Trophoblast cell (in vitro differentiated cells and primary cell): ENCODE data around the gene PPP2R3B.

ENCODE experiments used
- DNase-seq, 2 donors: peaks; one replicate each; pipeline ENCODE4 v3.0.0-alpha.2; 2016
- H2AFZ ChIP-seq: 2 replicates; pipeline ENCODE4 v1.6.1; 2013; ENCODE audit warnings: low read length, moderate library complexity, mild to moderate bottlenecking; ENCODE audit not compliant: insufficient read depth, poor library complexity
- H2AK5ac ChIP-seq: 2 replicates; pipeline ENCODE4 v1.6.1; 2013; ENCODE audit warnings: mild to moderate bottlenecking, low read length
- H2BK120ac ChIP-seq: 2 replicates; pipeline ENCODE4 v1.6.1; 2013; ENCODE audit warnings: low read length, mild to moderate bottlenecking, moderate library complexity; ENCODE audit not compliant: insufficient read depth, poor library complexity
- H2BK12ac ChIP-seq: 2 replicates; pipeline ENCODE4 v1.6.1; 2013; ENCODE audit warnings: mild to moderate bottlenecking, low read length, moderate library complexity
- H2BK5ac ChIP-seq: 2 replicates; pipeline ENCODE4 v1.6.1; 2013; ENCODE audit warnings: low read length, low read depth, moderate library complexity, mild to moderate bottlenecking; ENCODE audit not compliant: poor library complexity
- H3K14ac ChIP-seq: 2 replicates; pipeline ENCODE4 v1.6.1; 2013; ENCODE audit warnings: mild to moderate bottlenecking, low read length
- H3K18ac ChIP-seq: 2 replicates; pipeline ENCODE4 v1.6.1; 2013; ENCODE audit warnings: mild to moderate bottlenecking, low read length
- H3K23ac ChIP-seq: 2 replicates; pipeline ENCODE4 v1.6.1; 2013; ENCODE audit warnings: low read length
- H3K27ac ChIP-seq: 2 replicates; pipeline ENCODE4 v1.5.1; 2013; ENCODE audit warnings: low read depth, mild to moderate bottlenecking, inconsistent platforms, low read length, moderate library complexity
- H3K27me3 ChIP-seq: 2 replicates; pipeline ENCODE4 v1.6.1; 2013; ENCODE audit warnings: inconsistent platforms, mild to moderate bottlenecking, low read length, moderate library complexity; ENCODE audit not compliant: insufficient read depth
- H3K36me3 ChIP-seq, 2 experiments: 1 replicate in 1 of 2; 2 replicates in 1 of 2; pipeline ENCODE4 v1.6.1; 2013; ENCODE audit warnings: low read length in 2 of 2, mild to moderate bottlenecking in 2 of 2, moderate library complexity in 1 of 2; ENCODE audit not compliant: insufficient read depth in 2 of 2, control insufficient read depth in 1 of 2
- H3K4ac ChIP-seq: 2 replicates; pipeline ENCODE4 v1.6.1; 2013; ENCODE audit warnings: low read depth, mild to moderate bottlenecking, low read length, moderate library complexity
- H3K4me1 ChIP-seq, 2 experiments: 1 replicate in 1 of 2; 2 replicates in 1 of 2; pipeline ENCODE4 v1.6.1; 2013; ENCODE audit warnings: low read length in 2 of 2, mild to moderate bottlenecking in 2 of 2, moderate library complexity in 1 of 2; ENCODE audit not compliant: insufficient read depth in 2 of 2, control insufficient read depth in 1 of 2
- H3K4me2 ChIP-seq: 2 replicates; pipeline ENCODE4 v1.6.1; 2013; ENCODE audit warnings: inconsistent platforms, mild to moderate bottlenecking, low read length, moderate library complexity
- H3K4me3 ChIP-seq: 2 replicates; pipeline ENCODE4 v1.5.1; 2013; ENCODE audit warnings: mild to moderate bottlenecking, low read depth, low read length, inconsistent platforms
- H3K79me1 ChIP-seq: one replicate; pipeline ENCODE4 v1.6.1; 2013; ENCODE audit warnings: low read length
- H3K79me2 ChIP-seq: 2 replicates; pipeline ENCODE4 v1.6.1; 2013; ENCODE audit warnings: low read length, mild to moderate bottlenecking; ENCODE audit not compliant: control insufficient read depth, insufficient read depth, poor library complexity
- H3K9ac ChIP-seq: 2 replicates; pipeline ENCODE4 v1.6.1; 2013; ENCODE audit warnings: mild to moderate bottlenecking, low read length
- H3K9me3 ChIP-seq: 2 replicates; pipeline ENCODE4 v1.6.1; 2013; ENCODE audit warnings: low read depth, mild to moderate bottlenecking, control low read depth, inconsistent platforms, low read length; ENCODE audit not compliant: insufficient read depth
- H4K12ac ChIP-seq: 2 replicates; pipeline ENCODE4 v1.6.1; 2013; ENCODE audit warnings: low read depth, mild to moderate bottlenecking, low read length, moderate library complexity
- H4K8ac ChIP-seq: 2 replicates; pipeline ENCODE4 v1.6.1; 2013; ENCODE audit warnings: low read depth, mild to moderate bottlenecking, low read length, moderate library complexity
- H4K91ac ChIP-seq: one replicate; pipeline ENCODE4 v1.6.1; 2013; ENCODE audit warnings: low read depth, mild to moderate bottlenecking, low read length, moderate library complexity
- WGBS: extraction: QIAGEN DNeasy Blood & Tissue Kit; methylation state at CpG from one replicate; pipeline ENCODE4 v1.1.7; 2013; ENCODE audit warnings: missing lambda C conversion rate; ENCODE audit not compliant: insufficient read length, insufficient coverage; ENCODE audit errors: extremely low coverage; 5-methylcytosine and 5-hydroxymethylcytosine counted together

Gene PPP2R3B

DNA sequence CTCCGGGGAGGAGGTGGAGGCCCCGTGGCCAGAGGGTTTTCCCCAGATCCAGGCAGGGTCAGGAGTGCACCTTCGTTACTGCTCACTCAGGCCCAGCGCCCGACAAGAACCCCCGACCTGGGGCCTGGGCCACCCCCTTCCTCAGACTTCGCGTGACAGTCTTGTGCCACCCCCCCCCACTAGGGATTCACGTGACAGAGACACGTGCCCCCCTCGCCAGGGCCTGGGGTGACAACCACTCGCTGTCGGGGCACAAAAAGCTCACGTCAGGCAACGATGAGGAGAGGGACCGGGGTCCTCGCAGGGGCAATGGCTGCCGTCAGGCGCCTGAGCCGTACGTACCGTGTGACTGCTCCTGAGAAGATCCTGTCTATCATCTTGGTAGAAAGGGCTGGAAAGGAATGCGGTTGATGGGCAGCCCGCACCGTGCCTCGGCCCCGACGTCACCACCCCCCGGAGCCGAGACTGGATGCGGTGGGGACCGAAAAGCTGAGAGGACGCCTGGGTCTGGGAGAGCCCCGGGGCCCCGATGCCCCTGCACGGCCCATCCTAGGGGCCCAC lies 45.1 kb downstream of the PPP2R3B start:
- H3K36me3 ChIP-seq = peaks cover 42 to 57% of the 10 kb centered on the region in 2 experiments
- peaks cover 22% of the 10 kb centered on the region for H3K9me3 ChIP-seq
- H3K9ac ChIP-seq = no peak overlapping the region
- no peak overlapping the region for H4K12ac ChIP-seq
- no peaks in the 10 kb centered on the region for H3K27me3 ChIP-seq
- no peak overlapping the region for H3K4ac ChIP-seq
- WGBS = no CpG with 5 or more reads among the region's 36 CpGs
- no peak for DNase-seq
- no peak overlapping the region for H3K18ac ChIP-seq
- no peak overlapping the region for H3K4me3 ChIP-seq
- no peak overlapping the region for H3K23ac ChIP-seq
- H2BK120ac ChIP-seq = no peak overlapping the region
- H2AK5ac ChIP-seq = no peak overlapping the region
- H2BK5ac ChIP-seq = no peak overlapping the region
- H4K91ac ChIP-seq = no peak overlapping the region
- H2AFZ ChIP-seq = no peak overlapping the region
- H3K14ac ChIP-seq = no peak overlapping the region
- H3K79me1 ChIP-seq = no peaks in the 10 kb centered on the region
- no peaks in the 10 kb centered on the region for H3K4me1 ChIP-seq
- H3K4me2 ChIP-seq = no peak overlapping the region
- H3K27ac ChIP-seq = no peak overlapping the region
- no peak overlapping the region for H2BK12ac ChIP-seq
- no peaks in the 10 kb centered on the region for H3K79me2 ChIP-seq
- no peak overlapping the region for H4K8ac ChIP-seq

- H2BK12ac ChIP-seq = no peak overlapping the region
- no CpG with 5 or more reads among the region's 52 CpGs for WGBS
- H3K36me3 ChIP-seq = peaks cover 47 to 56% of the 10 kb centered on the region in 2 experiments
- H3K27me3 ChIP-seq = no peaks in the 10 kb centered on the region
- DNase-seq = no peak
- H3K79me1 ChIP-seq = no peaks in the 10 kb centered on the region
- H3K27ac ChIP-seq = no peak overlapping the region
- peak overlapping the region; percentile 18 for H3K4me3 ChIP-seq
- H3K4ac ChIP-seq = no peak overlapping the region
- no peak overlapping the region for H4K91ac ChIP-seq
- H3K79me2 ChIP-seq = no peaks in the 10 kb centered on the region
- H3K14ac ChIP-seq = no peak overlapping the region
- no peak overlapping the region for H4K8ac ChIP-seq
- no peak overlapping the region for H3K4me2 ChIP-seq
- H4K12ac ChIP-seq = no peak overlapping the region
- H3K4me1 ChIP-seq = no peaks in the 10 kb centered on the region
- no peak overlapping the region for H2AFZ ChIP-seq
- no peak overlapping the region for H2BK5ac ChIP-seq
- H2BK120ac ChIP-seq = no peak overlapping the region
- no peak overlapping the region for H2AK5ac ChIP-seq
- no peak overlapping the region for H3K18ac ChIP-seq
- H3K9ac ChIP-seq = no peak overlapping the region
- no peak overlapping the region for H3K23ac ChIP-seq
- H3K9me3 ChIP-seq = peaks cover 25% of the 10 kb centered on the region
Observed at GRCh38 chrX:340641-341423, 45.9 kb downstream of the PPP2R3B start.

DNA sequence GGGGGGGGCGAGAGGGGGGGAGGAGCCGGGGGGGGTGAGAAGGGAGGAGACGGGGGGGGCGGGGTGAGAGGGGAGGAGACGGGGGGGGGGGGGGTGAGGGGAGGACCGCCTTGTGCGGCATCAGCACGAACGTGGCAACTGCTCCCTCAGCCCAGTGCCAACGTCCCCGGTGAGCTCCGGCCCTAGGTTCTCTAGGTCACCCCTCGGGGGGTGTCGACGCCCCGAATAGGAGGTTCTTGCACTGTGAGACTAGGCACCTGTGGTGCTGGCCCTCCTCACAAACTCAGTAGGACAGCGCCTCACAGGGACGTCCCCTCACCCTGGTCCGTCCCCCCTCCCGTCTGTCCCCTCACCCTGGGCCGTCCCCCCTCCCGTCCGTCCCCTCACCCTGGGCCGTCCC lies 46.6 kb downstream of the PPP2R3B start:
- no CpG with 5 or more reads among the region's 24 CpGs for WGBS
- Histone ChIP-seq H4K8ac (no peak overlapping the region), H4K12ac (no peak overlapping the region), H3K4me1 (no peaks in the 10 kb centered on the region), H3K9me3 (peaks cover 26% of the 10 kb centered on the region), H4K91ac (no peak overlapping the region), H2BK5ac (no peak overlapping the region), H2AK5ac (no peak overlapping the region), H2BK12ac (no peak overlapping the region), H3K27ac (no peak overlapping the region), H2BK120ac (no peak overlapping the region), H3K18ac (no peak overlapping the region), H3K4me2 (no peak overlapping the region), H3K27me3 (no peaks in the 10 kb centered on the region), H3K4ac (no peak overlapping the region), H3K14ac (no peak overlapping the region), H2AFZ (no peak overlapping the region), H3K23ac (no peak overlapping the region), H3K9ac (no peak overlapping the region), H3K4me3 (no peak overlapping the region), H3K79me1 (no peaks in the 10 kb centered on the region), H3K79me2 (no peaks in the 10 kb centered on the region), H3K36me3 (peaks cover 49 to 58% of the 10 kb centered on the region in 2 experiments)
- DNase-seq = no peak

DNA sequence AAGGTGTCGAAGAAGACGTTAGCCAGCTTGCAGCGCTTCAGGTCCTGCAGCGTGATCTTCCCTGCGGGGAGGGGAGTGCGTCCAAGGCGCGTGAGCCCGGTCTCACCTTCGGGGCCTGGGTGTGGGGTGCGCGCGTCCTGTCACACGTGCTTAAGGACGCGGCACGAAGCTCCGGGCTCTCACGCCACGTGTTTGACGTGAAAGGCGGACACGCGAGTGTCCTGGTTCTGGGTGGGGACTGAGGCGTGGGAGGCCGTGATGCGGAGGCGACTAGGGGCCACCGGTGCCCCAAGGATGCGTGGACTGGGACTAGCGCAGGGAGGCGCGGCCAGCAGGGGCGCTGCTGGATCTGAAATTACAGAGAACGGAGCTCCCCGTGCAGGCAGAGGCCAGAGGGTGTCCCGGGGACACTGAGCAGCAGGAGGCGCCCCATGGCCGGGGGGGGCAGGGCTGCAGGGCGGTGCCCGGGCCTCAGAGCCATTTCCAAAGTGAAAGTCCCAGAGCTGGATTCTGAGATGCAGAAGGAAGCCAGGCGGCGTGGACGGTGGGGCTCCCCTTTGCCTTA lies 47.8 kb downstream of the PPP2R3B start:
- Histone ChIP-seq H3K9me3 (peaks cover 21% of the 10 kb centered on the region), H3K4ac (no peak overlapping the region), H4K12ac (no peak overlapping the region), H2BK120ac (no peak overlapping the region), H2BK5ac (no peak overlapping the region), H3K4me2 (no peak overlapping the region), H2BK12ac (no peak overlapping the region), H3K14ac (no peak overlapping the region), H2AK5ac (no peak overlapping the region), H3K27ac (no peak overlapping the region), H3K79me2 (no peaks in the 10 kb centered on the region), H3K4me3 (no peak overlapping the region), H3K9ac (no peak overlapping the region), H3K79me1 (no peaks in the 10 kb centered on the region), H4K91ac (no peak overlapping the region), H4K8ac (no peak overlapping the region), H2AFZ (no peak overlapping the region), H3K18ac (no peak overlapping the region), H3K4me1 (no peaks in the 10 kb centered on the region), H3K36me3 (peaks cover 50 to 52% of the 10 kb centered on the region in 2 experiments), H3K27me3 (no peaks in the 10 kb centered on the region), H3K23ac (no peak overlapping the region)
- WGBS = no CpG with 5 or more reads among the region's 44 CpGs
- DNase-seq = no peak
